Pancreas (tissue), 10 donors: ENCODE data around the gene FADS1. TPM values are rescaled to one million over a fixed set of nuclear protein-coding genes. Genes with fewer than 3 reads are reported as not detected.

Source experiments
- ATAC-seq, 4 donors: fragments of 200-7000 bp; cut with Tn5 transposase; one replicate each; pipeline versions ENCODE4 v1.8.0 to v1.9.1; 2020; ENCODE audit warnings: mild to moderate bottlenecking in 4 of 4, moderate library complexity in 4 of 4
- DNase-seq, 6 donors: peaks; one replicate each; pipeline ENCODE4 v3.0.0-alpha.2; 2020
- FAIRE-seq: peaks from 2 replicates; lab custom pipeline; 2012; peaks lifted over from hg19 to GRCh38; lab: Jason Lieb, UNC
- H3K27ac ChIP-seq, 4 donors: fragments of 200-600 bp; sonication (generic); 1 replicate in 3 of 4; 2 replicates in 1 of 4; pipeline versions ENCODE4 v1.5.0 to v1.8.0; 2020
- H3K27me3 ChIP-seq, 4 donors: fragments of 200-600 bp; one replicate each; pipeline ENCODE4 v1.8.0; 2021
- H3K36me3 ChIP-seq, 3 donors: fragments of 200-600 bp; sonication (generic) in 1 of 3; one replicate each; pipeline versions ENCODE4 v1.5.0 to v1.8.0; 2020 to 2021
- H3K4me1 ChIP-seq, 3 donors: fragments of 200-600 bp; one replicate each; pipeline ENCODE4 v1.8.0; 2021
- H3K4me3 ChIP-seq, 4 donors: fragments of 200-600 bp; sonication (generic) in 2 of 4; one replicate each; pipeline versions ENCODE4 v1.5.0 to v1.8.0; 2020 to 2021
- H3K9me3 ChIP-seq, 4 donors: fragments of 200-600 bp; one replicate each; pipeline ENCODE4 v1.8.0; 2021
- WGBS, 2 donors: extraction: QIAGEN DNeasy Blood & Tissue Kit; methylation state at CpG; one replicate each; pipeline ENCODE4 v1.1.7; 2013; 5-methylcytosine and 5-hydroxymethylcytosine counted together
- intact Hi-C, 3 donors: fragments of 100-400 bp; cut with DNase I; formaldehyde crosslinking; loops; one replicate each; pipeline versions ENCODE4 v1.11.1 to v1.14.2; 2022
- polyA plus RNA-seq, 2 donors: library from polyadenylated mRNA; stranded (reverse); fragments of 200-250 nt; gene quantifications; one replicate each; pipeline ENCODE4 v1.2.3, GENCODE V29; 2013
- total RNA-seq, 6 donors: library from RNA; stranded (reverse); fragmentation: NEBNext Ultra II Directional in 4 of 6; extraction: Animal tissue kit (Norgen Biotek cat#: 25700) in 4 of 6; gene quantifications; one replicate each; pipeline versions ENCODE4 v1.2.1 to v1.2.4, GENCODE V29; 2021 to 2023
- TF ChIP-seq, protein P1 (sequence below), 4 donors: fragments of 200-600 bp; sonication (generic) in 3 of 4; IDR thresholded peaks; one replicate each; pipeline versions ENCODE4 v1.5.0 to v1.8.0; 2021; ENCODE audit warnings: antibody characterized with exemption in 4 of 4
- donor health status: healthy with polysubstance abuse.
- donor health status: DM: no; HTN: no; CAD: no; lungs with moderate emphysema.
- donor health status: DM: no; HTN: no; CAD: no.
- donor health status: control.
- donor health status: control.
- donor health status: Bipolar disorder and iron deficiency.
- donor health status: DM: yes; HTN: yes; CAD: no.
- donor health status: DM: no; HTN: no; CAD: no.
- donor health status: DM: no; HTN: no; CAD: no.
- donor health status: DM: yes; HTN: yes; CAD: no.

FADS1 gene
- total and polyA plus RNA-seq, 8 donors, result 2.3 to 15.1 (median 5.4) TPM

DNA sequence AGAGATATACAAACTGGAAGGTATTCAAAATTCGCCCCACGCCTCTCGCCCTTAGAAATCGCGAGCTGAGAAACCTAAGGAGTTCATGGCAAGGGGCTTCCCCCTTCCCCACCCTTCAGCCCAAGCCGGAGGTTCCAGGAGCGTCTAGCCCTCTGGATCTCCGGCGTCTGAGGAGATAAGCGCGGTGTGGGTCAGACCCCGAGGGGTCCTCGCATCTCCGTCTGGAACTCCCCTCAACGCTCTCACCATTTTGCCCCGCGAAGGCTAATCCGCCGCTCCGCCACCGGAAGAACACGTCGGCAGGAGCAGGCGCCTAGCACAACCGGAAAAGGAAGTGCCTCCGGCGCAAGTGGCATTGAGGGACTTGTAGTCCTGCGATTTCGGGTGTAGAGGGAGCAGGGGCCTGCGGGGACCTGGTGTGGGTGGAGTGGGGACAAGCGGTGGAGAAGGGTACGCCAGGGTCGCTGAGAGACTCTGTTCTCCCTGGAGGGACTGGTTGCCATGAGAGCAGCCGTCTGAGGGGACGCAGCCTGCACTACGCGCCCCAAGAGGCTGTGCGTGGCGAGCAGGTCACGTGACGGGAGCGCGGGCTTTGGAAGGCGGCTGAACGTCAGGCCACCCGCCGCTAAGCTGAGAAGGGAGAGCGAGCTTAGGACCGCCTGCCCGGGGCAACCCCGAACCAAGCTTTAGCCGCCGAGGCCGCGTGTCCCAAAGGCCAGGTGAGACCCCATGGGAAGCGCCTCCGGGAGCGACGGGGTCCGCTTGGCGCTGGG is 24.3 kb downstream of the FADS1 start, which contains the start of the genes FEN1 and TMEM258:
Gene FEN1, plus strand, starts transcription at position 602 of the 773 bp plus-strand sequence. CDS start 2,451 bp downstream, outside the sequence.
Gene TMEM258, minus strand, starts transcription at position 290 of the 773 bp plus-strand sequence. Its CDS starts 41 bp downstream, at position 249.
- Histone ChIP-seq H3K4me1 (peaks cover 0 to 19% (median 0%) of the 10 kb centered on the region in 3 donors), H3K27me3 (no peaks in the 10 kb centered on the region)
- FAIRE-seq, result no peak

DNA sequence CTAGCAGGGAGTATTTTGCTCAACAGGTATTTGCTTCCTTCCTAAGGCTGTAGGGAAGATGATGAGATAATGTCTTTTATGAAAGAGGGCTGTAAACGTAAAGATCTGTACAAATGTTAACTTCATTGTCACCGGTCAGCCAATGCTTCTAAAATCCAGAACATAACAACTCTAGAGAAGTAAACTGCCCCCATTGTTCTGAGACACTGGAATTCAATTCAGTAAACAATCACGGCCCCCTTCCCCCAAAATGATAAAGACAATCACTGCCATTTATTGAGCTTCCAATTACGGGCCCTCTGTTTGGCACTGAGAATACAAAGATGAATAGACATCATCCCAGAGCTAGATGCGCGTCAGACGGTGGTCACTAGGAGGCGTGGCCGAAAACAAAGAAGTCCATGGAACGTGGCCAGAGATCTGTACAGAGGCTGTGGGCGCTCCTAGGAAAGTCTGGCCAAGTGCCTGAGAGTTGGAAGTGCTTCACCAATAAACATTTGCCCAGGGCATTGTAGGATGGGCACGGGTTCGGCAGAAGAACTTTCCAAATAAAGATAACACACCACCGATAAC is 25.0 kb downstream of the FADS1 start:
- DNase-seq, result peak in 4 of 6 donors; percentile 62 to 74 (median 66)
- Histone ChIP-seq H3K27ac (peak overlapping the region; percentile 86 to 97 (median 96)), H3K4me3 (peak overlapping the region; percentile 63 to 88 (median 82)), H3K27me3 (no peaks in the 10 kb centered on the region), H3K36me3 (peaks cover 0 to 27% (median 11%) of the 10 kb centered on the region in 3 donors), H3K9me3 (no peaks in the 10 kb centered on the region), H3K4me1 (peaks cover 0 to 19% (median 0%) of the 10 kb centered on the region in 3 donors)
- peak; percentile 53 to 71 (median 61) for ATAC-seq
- 1% methylated on average over 14 of the region's 14 CpGs for WGBS, 2 donors
- intact Hi-C loops, result no loop called here
- FAIRE-seq, result no peak
- TF ChIP-seq, protein P1, sequence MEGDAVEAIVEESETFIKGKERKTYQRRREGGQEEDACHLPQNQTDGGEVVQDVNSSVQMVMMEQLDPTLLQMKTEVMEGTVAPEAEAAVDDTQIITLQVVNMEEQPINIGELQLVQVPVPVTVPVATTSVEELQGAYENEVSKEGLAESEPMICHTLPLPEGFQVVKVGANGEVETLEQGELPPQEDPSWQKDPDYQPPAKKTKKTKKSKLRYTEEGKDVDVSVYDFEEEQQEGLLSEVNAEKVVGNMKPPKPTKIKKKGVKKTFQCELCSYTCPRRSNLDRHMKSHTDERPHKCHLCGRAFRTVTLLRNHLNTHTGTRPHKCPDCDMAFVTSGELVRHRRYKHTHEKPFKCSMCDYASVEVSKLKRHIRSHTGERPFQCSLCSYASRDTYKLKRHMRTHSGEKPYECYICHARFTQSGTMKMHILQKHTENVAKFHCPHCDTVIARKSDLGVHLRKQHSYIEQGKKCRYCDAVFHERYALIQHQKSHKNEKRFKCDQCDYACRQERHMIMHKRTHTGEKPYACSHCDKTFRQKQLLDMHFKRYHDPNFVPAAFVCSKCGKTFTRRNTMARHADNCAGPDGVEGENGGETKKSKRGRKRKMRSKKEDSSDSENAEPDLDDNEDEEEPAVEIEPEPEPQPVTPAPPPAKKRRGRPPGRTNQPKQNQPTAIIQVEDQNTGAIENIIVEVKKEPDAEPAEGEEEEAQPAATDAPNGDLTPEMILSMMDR (IDR thresholded peaks at IDR 0.05), result no peak

More for the DNA sequence above, 24.3 kb downstream of the FADS1 start, which contains the start of the genes FEN1 and TMEM258:
- Histone ChIP-seq H3K4me3 (peak within 1 kb of the TSS; percentile 63 to 88 (median 82)), H3K36me3 (peaks cover 0 to 23% (median 7%) of the 10 kb centered on the region in 3 donors), H3K9me3 (no peaks in the 10 kb centered on the region), H3K27ac (peak within 1 kb of the TSS; percentile 86 to 97 (median 96))
- WGBS, 2 donors, result 0% methylated on average over 59 to 61 of the region's 61 CpGs
- intact Hi-C loops, result no loop called here
- peak; percentile 88 to 93 (median 90) for ATAC-seq
- TF ChIP-seq, protein P1 (IDR thresholded peaks at IDR 0.05), result no peak
- peak; percentile 82 to 96 (median 88) for DNase-seq

DNA sequence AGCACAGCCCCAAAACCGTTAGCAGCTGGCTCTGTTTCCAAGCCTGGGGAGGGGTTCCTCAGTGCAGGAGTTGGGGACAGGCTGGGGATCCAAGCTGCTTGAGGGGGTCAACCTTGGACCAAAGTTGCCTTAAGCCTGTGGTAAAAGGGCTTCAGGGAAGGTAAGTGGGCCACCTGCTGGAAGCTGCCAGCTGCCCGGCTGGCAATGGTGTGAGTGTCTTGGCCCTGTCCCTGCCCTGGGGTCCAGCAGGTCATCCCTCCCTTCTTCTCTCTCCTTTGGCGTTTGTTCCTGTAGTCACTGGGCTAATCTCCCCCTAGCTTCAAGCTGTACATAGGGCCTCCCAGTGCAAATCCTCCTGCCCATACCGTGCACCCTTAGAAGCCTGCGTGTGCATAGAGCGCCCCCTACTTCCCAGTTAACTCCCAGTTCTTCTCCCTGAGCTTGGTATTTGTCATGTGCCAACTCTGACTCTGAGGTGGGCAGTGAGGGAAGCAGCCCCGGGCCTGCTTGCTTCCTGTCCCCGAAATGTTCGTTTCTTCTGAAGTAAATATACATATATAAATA is 28.8 kb downstream of the FADS1 start:
- Histone ChIP-seq H3K9me3 (no peaks in the 10 kb centered on the region), H3K27me3 (no peaks in the 10 kb centered on the region), H3K36me3 (peaks cover 0 to 56% (median 13%) of the 10 kb centered on the region in 3 donors), H3K27ac (no peak overlapping the region), H3K4me3 (no peak overlapping the region), H3K4me1 (peaks cover 0 to 10% (median 0%) of the 10 kb centered on the region in 3 donors)
- intact Hi-C loops, result loop anchor here in 1 of 3 donors (5.0 kb wide), 1 partner anchor 41 kb away; no protein-coding TSS in a partner anchor
- ATAC-seq, result peak in 3 of 4 donors; percentile 7 to 26 (median 18)
- WGBS, 2 donors, result 32 to 33% methylated on average over 9 of the region's 9 CpGs
- peak in 2 of 6 donors; percentile 45 to 60 for DNase-seq
- TF ChIP-seq, protein P1 (IDR thresholded peaks at IDR 0.05), result peak; percentile 11 to 29 (median 19)
- no peak for FAIRE-seq

DNA sequence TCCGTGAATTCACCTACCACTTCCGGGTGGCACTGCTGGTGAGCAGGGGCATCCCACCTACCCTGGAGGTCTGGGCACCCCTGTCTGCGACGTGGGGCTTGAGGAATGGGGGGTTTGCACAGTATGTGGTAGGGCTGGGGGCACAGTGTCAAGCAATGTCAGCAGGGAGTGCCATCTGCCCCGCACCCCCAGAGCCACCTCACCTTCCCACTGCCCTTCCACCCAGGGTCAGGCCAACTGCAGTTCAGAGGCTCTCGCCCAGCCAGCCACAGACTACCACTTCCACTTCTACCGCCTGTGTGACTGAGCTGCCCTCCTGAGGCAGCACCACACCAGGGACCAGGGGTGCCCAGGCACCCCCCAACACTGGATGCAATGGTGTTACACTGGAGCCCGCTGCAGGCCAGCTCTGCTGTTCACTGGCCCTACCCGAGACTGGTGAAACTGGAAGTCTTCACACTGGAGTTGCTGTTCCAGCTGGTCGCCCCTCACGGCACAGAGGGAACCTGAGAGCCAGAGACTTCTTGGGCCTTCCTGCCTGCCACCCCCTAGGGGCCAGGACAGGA is 30.9 kb downstream of the FADS1 start:
- Histone ChIP-seq H3K36me3 (peaks cover 0 to 67% (median 13%) of the 10 kb centered on the region in 3 donors), H3K27ac (no peak overlapping the region), H3K4me3 (no peak overlapping the region), H3K9me3 (no peaks in the 10 kb centered on the region), H3K27me3 (no peaks in the 10 kb centered on the region), H3K4me1 (peaks cover 0 to 2% (median 0%) of the 10 kb centered on the region in 3 donors)
- ATAC-seq, result no peak
- TF ChIP-seq, protein P1 (IDR thresholded peaks at IDR 0.05), result no peak
- no peak for FAIRE-seq
- 87 to 92% methylated on average over 11 of the region's 11 CpGs for WGBS, 2 donors
- intact Hi-C loops, result loop anchor here in 1 of 3 donors (5.0 kb wide), 1 partner anchor 39 kb away; no protein-coding TSS in a partner anchor
- DNase-seq, result peak in 2 of 6 donors; percentile 13 to 24
